Measurements from ENCODE around the gene ZFHX2. TPM values are rescaled to one million over a fixed set of nuclear protein-coding genes. Genes with fewer than 3 reads are reported as not detected.

The ZFHX2 gene
- total and polyA plus RNA-seq, 2 of the 13 experiments (the other 11 are each of a cell fraction or from before 2014, with no cell fraction given): 0.17 to 0.44 TPM

DNA sequence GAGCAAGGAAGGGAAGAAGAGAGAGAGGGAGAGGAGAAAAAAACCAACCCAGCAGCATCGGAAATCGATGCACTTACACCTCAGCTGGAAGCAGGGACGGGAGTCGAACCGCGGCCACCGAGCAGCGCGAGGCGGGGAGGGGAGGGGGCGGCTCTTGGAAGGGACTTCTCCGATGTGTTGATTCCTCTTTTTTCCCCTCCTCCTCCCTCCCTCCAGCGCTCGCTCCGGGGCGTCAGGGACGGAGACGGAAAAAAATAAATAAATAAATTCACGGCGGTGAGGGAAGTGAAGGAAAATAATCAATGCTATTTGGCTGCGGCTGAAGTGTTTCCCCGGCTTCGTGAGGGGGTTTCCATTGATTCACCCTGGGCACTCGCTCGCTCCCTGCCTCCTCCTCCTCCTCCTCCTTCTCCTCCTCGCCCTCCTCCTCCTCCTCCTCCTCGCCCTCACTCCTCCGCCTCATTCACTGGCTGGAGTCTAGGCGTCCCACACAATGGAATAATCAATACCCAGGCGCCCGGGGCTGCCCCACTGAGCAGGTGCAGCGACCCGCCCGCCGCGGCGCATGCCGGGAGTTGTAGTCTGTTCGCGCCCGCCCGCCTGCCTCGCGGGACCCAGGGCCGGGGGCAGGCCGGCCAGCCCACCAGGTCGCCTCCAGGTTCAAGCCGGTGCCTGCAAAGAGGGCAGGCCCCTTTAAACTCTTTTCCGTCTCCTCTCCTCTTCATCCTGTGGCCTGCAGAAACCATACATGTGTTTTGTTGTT is at the start of gene ZFHX2 (continued):
- TF ChIP-seq, protein P1, sequence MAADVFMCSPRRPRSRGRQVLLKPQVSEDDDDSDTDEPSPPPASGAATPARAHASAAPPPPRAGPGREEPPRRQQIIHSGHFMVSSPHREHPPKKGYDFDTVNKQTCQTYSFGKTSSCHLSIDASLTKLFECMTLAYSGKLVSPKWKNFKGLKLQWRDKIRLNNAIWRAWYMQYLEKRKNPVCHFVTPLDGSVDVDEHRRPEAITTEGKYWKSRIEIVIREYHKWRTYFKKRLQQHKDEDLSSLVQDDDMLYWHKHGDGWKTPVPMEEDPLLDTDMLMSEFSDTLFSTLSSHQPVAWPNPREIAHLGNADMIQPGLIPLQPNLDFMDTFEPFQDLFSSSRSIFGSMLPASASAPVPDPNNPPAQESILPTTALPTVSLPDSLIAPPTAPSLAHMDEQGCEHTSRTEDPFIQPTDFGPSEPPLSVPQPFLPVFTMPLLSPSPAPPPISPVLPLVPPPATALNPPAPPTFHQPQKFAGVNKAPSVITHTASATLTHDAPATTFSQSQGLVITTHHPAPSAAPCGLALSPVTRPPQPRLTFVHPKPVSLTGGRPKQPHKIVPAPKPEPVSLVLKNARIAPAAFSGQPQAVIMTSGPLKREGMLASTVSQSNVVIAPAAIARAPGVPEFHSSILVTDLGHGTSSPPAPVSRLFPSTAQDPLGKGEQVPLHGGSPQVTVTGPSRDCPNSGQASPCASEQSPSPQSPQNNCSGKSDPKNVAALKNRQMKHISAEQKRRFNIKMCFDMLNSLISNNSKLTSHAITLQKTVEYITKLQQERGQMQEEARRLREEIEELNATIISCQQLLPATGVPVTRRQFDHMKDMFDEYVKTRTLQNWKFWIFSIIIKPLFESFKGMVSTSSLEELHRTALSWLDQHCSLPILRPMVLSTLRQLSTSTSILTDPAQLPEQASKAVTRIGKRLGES (CRISPR knock-in tag; IDR thresholded peaks at IDR 0.05; ENCODE audit: borderline replicate concordance): no peak; the same call in 1 of the 2 replicates
- no peak for TF ChIP-seq MATR3 (CRISPR knock-in tag; IDR thresholded peaks at IDR 0.05)
- TF ChIP-seq MXD4 (CRISPR knock-in tag; IDR thresholded peaks at IDR 0.05): peak; percentile 90
- peak; percentile 59 for TF ChIP-seq SALL1 (CRISPR knock-in tag; IDR thresholded peaks at IDR 0.05)
- peak; percentile 80; the same call in 1 of the 2 replicates for TF ChIP-seq ZNF136 (CRISPR knock-in tag; IDR thresholded peaks at IDR 0.05; ENCODE audit: low read depth)
- TF ChIP-seq, protein P2, sequence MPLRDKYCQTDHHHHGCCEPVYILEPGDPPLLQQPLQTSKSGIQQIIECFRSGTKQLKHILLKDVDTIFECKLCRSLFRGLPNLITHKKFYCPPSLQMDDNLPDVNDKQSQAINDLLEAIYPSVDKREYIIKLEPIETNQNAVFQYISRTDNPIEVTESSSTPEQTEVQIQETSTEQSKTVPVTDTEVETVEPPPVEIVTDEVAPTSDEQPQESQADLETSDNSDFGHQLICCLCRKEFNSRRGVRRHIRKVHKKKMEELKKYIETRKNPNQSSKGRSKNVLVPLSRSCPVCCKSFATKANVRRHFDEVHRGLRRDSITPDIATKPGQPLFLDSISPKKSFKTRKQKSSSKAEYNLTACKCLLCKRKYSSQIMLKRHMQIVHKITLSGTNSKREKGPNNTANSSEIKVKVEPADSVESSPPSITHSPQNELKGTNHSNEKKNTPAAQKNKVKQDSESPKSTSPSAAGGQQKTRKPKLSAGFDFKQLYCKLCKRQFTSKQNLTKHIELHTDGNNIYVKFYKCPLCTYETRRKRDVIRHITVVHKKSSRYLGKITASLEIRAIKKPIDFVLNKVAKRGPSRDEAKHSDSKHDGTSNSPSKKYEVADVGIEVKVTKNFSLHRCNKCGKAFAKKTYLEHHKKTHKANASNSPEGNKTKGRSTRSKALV (CRISPR knock-in tag; IDR thresholded peaks at IDR 0.05): no peak
- TF ChIP-seq, protein P3, sequence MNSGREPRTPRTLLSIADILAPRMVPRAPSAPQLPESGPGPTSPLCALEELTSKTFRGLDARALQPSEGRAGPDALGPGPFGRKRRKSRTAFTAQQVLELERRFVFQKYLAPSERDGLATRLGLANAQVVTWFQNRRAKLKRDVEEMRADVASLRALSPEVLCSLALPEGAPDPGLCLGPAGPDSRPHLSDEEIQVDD (CRISPR knock-in tag; IDR thresholded peaks at IDR 0.05; ENCODE audit: borderline replicate concordance): no peak
- TF ChIP-seq ISX (CRISPR knock-in tag; conservative IDR thresholded peaks at IDR 0.05): 0 out of 2 replicates have a peak, but pooled peaks have one; percentile 56
- TF ChIP-seq ELF4 (CRISPR knock-in tag; IDR thresholded peaks at IDR 0.05; ENCODE audit: borderline replicate concordance): peak; percentile 90
- TF ChIP-seq ZNF331 (CRISPR knock-in tag; IDR thresholded peaks at IDR 0.05): peak; percentile 69
- no peak for TF ChIP-seq TCF12 (IDR thresholded peaks at IDR 0.05)
- peak; percentile 77 for TF ChIP-seq TCF12 (CRISPR knock-in tag; IDR thresholded peaks at IDR 0.05)
- peak; percentile 48; the same call in 1 of the 2 replicates for TF ChIP-seq AHR (CRISPR knock-in tag; IDR thresholded peaks at IDR 0.05)
- TF ChIP-seq ZNF607 (CRISPR knock-in tag; IDR thresholded peaks at IDR 0.05; ENCODE audit: borderline replicate concordance): no peak; the same call in 1 of the 2 replicates
- no peak for TF ChIP-seq ZNF431 (CRISPR knock-in tag; IDR thresholded peaks at IDR 0.05; ENCODE audit: borderline replicate concordance, low read depth)
- TF ChIP-seq, protein P4, sequence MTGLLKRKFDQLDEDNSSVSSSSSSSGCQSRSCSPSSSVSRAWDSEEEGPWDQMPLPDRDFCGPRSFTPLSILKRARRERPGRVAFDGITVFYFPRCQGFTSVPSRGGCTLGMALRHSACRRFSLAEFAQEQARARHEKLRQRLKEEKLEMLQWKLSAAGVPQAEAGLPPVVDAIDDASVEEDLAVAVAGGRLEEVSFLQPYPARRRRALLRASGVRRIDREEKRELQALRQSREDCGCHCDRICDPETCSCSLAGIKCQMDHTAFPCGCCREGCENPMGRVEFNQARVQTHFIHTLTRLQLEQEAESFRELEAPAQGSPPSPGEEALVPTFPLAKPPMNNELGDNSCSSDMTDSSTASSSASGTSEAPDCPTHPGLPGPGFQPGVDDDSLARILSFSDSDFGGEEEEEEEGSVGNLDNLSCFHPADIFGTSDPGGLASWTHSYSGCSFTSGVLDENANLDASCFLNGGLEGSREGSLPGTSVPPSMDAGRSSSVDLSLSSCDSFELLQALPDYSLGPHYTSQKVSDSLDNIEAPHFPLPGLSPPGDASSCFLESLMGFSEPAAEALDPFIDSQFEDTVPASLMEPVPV (CRISPR knock-in tag; IDR thresholded peaks at IDR 0.05): peak; percentile 75; the same call in 1 of the 2 replicates
- TF ChIP-seq, protein P5, sequence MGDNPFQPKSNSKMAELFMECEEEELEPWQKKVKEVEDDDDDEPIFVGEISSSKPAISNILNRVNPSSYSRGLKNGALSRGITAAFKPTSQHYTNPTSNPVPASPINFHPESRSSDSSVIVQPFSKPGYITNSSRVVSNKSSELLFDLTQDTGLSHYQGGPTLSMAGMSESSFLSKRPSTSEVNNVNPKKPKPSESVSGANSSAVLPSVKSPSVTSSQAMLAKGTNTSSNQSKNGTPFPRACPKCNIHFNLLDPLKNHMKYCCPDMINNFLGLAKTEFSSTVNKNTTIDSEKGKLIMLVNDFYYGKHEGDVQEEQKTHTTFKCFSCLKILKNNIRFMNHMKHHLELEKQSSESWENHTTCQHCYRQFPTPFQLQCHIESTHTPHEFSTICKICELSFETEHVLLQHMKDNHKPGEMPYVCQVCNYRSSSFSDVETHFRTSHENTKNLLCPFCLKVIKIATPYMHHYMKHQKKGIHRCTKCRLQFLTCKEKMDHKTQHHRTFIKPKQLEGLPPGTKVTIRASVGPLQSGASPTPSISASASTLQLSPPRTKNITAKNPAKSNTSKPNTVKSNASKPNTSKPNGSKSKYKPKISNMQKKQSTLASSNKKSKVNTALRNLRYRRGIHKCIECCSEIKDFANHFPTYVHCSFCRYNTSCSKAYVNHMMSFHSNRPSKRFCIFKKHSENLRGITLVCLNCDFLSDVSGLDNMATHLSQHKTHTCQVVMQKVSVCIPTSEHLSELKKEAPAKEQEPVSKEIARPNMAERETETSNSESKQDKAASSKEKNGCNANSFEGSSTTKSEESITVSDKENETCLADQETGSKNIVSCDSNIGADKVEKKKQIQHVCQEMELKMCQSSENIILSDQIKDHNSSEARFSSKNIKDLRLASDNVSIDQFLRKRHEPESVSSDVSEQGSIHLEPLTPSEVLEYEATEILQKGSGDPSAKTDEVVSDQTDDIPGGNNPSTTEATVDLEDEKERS (CRISPR knock-in tag; IDR thresholded peaks at IDR 0.05): peak; percentile 95
- TF ChIP-seq ZNF572 (CRISPR knock-in tag; IDR thresholded peaks at IDR 0.05): no peak
- no peak for TF ChIP-seq TBP (CRISPR knock-in tag; IDR thresholded peaks at IDR 0.05)

Measured in HepG2 (cell line).